Sigmoid colon (tissue), 7 donors: Measurements from ENCODE around the gene TRAP1. TPM values are rescaled to one million over a fixed set of nuclear protein-coding genes. Genes with fewer than 3 reads are reported as not detected.

Source experiments
- DNase-seq: peaks from one replicate; pipeline ENCODE4 v3.0.0-alpha.2; 2019
- H3K27ac ChIP-seq, 4 donors: fragments of 200-600 bp; sonication (generic); one replicate each; pipeline ENCODE4 v1.5.1; 2016 to 2019; ENCODE audit warnings: mild to moderate bottlenecking in 1 of 4
- H3K27me3 ChIP-seq, 3 donors: fragments of 200-600 bp; sonication (generic); one replicate each; pipeline ENCODE4 v1.5.1; 2019; ENCODE audit warnings: mild to moderate bottlenecking in 1 of 3
- H3K36me3 ChIP-seq, 4 donors: fragments of 200-600 bp; sonication (generic); one replicate each; pipeline ENCODE4 v1.5.1; 2016 to 2019
- H3K4me1 ChIP-seq, 4 donors: fragments of 200-600 bp; sonication (generic); one replicate each; pipeline ENCODE4 v1.5.1; 2017 to 2019
- H3K4me3 ChIP-seq, 4 donors: fragments of 200-600 bp; sonication (generic); one replicate each; pipeline ENCODE4 v1.5.1; 2017 to 2019; ENCODE audit warnings: mild to moderate bottlenecking in 2 of 4, moderate library complexity in 1 of 4
- H3K9me3 ChIP-seq, 4 donors: fragments of 200-600 bp in 3 of 4; sonication (generic) in 3 of 4; one replicate each; pipeline versions ENCODE4 v1.5.1 to v1.6.1; 2013 to 2019
- CTCF ChIP-seq, 4 experiments: fragments of 450-650 bp in 3 of 4; fragments of 200-600 bp in 1 of 4; IDR thresholded peaks; one replicate each; pipeline ENCODE4 v1.5.1; 2016 to 2019; ENCODE audit warnings: antibody characterized with exemption in 4 of 4, mild to moderate bottlenecking in 3 of 4, moderate library complexity in 2 of 4
- EP300 ChIP-seq, 4 donors: sonication (generic); formaldehyde crosslinking; IDR thresholded peaks; one replicate each; pipeline ENCODE4 v1.6.1; 2017; ENCODE audit warnings: antibody characterized with exemption in 4 of 4
- POLR2A ChIP-seq, 2 donors: fragments of 450-650 bp; IDR thresholded peaks; one replicate each; pipeline ENCODE4 v1.6.1; 2016; ENCODE audit warnings: antibody characterized with exemption in 2 of 2, mild to moderate bottlenecking in 2 of 2, moderate library complexity in 2 of 2
- POLR2AphosphoS5 ChIP-seq, 4 donors: sonication (generic); formaldehyde crosslinking; IDR thresholded peaks; one replicate each; pipeline ENCODE4 v1.6.1; 2017; ENCODE audit warnings: antibody characterized with exemption in 4 of 4
- WGBS, 2 donors: extraction: QIAGEN DNeasy Blood & Tissue Kit; methylation state at CpG; one replicate each; pipeline ENCODE4 v1.1.7; 2013; 5-methylcytosine and 5-hydroxymethylcytosine counted together
- intact Hi-C: fragments of 100-400 bp; cut with DNase I; formaldehyde crosslinking; loops from one replicate; pipeline ENCODE4 v1.15.1; 2023
- polyA plus RNA-seq, 3 donors: library from polyadenylated mRNA; stranded (reverse); fragments of 200-250 nt; gene quantifications; one replicate each; pipeline ENCODE4 v1.2.3, GENCODE V29; 2013
- total RNA-seq, 4 donors: library from RNA; depleted of rRNA; stranded (reverse); fragments of >200 nt; gene quantifications; one replicate each; pipeline ENCODE4 v1.1.0, GENCODE V29; 2016
- donor health status: healthy with polysubstance abuse.
- donor health status: Bipolar disorder and iron deficiency.
- donor health status: healthy.

Gene TRAP1
- total and polyA plus RNA-seq, 7 donors, result 17.4 to 64.9 (median 45.6) TPM

DNA sequence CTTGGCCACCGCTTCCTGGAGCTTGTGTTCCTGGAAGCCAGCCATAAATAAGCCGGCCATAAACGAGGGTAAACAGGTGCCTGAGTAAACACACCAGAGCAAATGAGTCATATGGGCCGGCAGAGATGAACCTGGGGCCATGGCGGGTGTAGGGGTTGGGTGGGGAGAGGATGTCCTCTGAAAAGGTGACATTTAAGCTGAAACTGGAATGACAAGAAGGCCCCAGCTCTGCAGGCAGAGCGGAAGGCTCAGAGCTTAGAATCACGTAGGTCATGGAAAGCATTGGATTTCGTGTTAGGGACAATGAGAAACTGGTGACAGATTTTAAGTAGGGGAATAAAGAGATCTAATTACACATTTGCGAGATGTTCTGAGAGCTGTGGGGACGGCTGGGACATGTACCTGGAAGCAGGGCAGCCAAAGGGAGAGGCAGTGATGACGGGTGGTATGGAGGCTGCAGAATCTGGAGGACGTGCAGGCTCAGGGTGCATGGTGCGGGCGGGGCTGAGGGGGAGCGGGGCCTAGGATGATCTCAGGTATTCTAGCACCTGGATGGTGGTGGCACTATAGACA is 70.9 kb downstream of the TRAP1 start:
- peak; percentile 57 for DNase-seq
- intact Hi-C loops, result no loop called here

DNA sequence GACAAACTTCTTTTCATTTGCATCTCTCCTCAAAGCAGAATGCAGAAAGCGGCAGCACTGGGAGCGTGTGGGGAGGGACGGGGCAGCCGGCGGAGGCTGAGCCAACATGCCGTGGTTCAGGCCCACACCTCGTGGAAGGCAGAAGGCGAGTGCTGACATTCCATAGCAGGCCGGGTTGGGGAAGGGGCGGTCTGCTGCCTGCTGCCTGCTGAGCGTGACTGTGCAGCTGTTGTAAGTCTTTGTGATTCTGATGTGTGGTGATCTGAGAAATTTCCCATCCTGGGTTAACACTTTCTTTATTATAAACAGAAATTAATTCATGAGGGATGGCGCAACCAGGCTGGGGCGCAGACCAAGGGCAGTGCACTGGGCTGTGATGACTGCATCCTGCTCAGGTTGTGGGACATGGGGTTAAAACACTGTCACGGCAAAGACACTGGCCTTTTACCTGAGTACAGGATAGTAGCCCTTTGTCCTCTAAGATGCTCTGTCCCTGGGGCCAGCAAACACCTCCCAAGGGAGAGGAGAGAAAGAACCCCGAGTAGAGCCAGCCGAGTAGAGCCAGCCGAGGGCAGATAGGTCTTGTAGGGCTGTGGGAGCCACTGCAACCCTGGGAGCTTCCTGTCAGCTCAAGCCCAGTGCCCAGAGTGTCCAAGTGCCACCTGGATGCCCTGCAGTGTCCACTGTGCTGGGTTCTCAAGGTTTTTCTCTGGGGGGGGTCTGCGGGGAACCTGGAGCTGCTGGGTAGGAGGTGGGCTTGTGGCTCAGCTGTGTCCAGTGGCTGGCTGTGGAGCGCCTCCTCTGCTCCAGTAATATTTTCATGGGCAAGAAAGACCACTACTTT is 71.6 kb downstream of the TRAP1 start:
- no peak overlapping the region for H3K27ac ChIP-seq
- H3K9me3 ChIP-seq, result no peaks in the 10 kb centered on the region
- no peak overlapping the region for H3K4me3 ChIP-seq
- intact Hi-C loops, result no loop called here
- WGBS, 2 donors, result 65 to 72% methylated on average over 19 of the region's 19 CpGs
- DNase-seq, result peak; percentile 34
- TF ChIP-seq POLR2A (IDR thresholded peaks at IDR 0.05) (no peak), POLR2AphosphoS5 (IDR thresholded peaks at IDR 0.05) (no peak), CTCF (IDR thresholded peaks at IDR 0.05) (no peak), EP300 (IDR thresholded peaks at IDR 0.05) (no peak)
- no peaks in the 10 kb centered on the region for H3K4me1 ChIP-seq
- peaks cover 0 to 10% (median 4%) of the 10 kb centered on the region in 4 donors for H3K36me3 ChIP-seq
- H3K27me3 ChIP-seq, result no peaks in the 10 kb centered on the region

More for the DNA sequence above, 70.9 kb downstream of the TRAP1 start:
- Histone ChIP-seq H3K27ac (no peak overlapping the region), H3K36me3 (peaks cover 0 to 7% (median 2%) of the 10 kb centered on the region in 4 donors), H3K27me3 (no peaks in the 10 kb centered on the region), H3K9me3 (no peaks in the 10 kb centered on the region), H3K4me3 (no peak overlapping the region), H3K4me1 (no peaks in the 10 kb centered on the region)
- TF ChIP-seq EP300 (IDR thresholded peaks at IDR 0.05) (no peak), POLR2AphosphoS5 (IDR thresholded peaks at IDR 0.05) (no peak), CTCF (IDR thresholded peaks at IDR 0.05) (no peak), POLR2A (IDR thresholded peaks at IDR 0.05) (no peak)
- WGBS, 2 donors, result 22 to 61% methylated on average over 15 of the region's 15 CpGs

- no peak overlapping the region for H3K27ac ChIP-seq
- no peaks in the 10 kb centered on the region for H3K4me1 ChIP-seq
- TF ChIP-seq POLR2AphosphoS5 (IDR thresholded peaks at IDR 0.05), result no peak
- no peak for TF ChIP-seq CTCF (IDR thresholded peaks at IDR 0.05)
- TF ChIP-seq POLR2A (IDR thresholded peaks at IDR 0.05), result no peak
- no peak for TF ChIP-seq EP300 (IDR thresholded peaks at IDR 0.05)
- WGBS, 2 donors, result 81 to 95% methylated on average over 6 of the region's 6 CpGs
- peak; percentile 39 for DNase-seq
- no peaks in the 10 kb centered on the region for H3K9me3 ChIP-seq
- intact Hi-C loops, result no loop called here
- no peaks in the 10 kb centered on the region for H3K27me3 ChIP-seq
- H3K4me3 ChIP-seq, result no peak overlapping the region
- peaks cover 0 to 11% (median 4%) of the 10 kb centered on the region in 4 donors for H3K36me3 ChIP-seq
Measured at GRCh38 chr16:3645108-3645503, 72.2 kb downstream of the TRAP1 start.

DNA sequence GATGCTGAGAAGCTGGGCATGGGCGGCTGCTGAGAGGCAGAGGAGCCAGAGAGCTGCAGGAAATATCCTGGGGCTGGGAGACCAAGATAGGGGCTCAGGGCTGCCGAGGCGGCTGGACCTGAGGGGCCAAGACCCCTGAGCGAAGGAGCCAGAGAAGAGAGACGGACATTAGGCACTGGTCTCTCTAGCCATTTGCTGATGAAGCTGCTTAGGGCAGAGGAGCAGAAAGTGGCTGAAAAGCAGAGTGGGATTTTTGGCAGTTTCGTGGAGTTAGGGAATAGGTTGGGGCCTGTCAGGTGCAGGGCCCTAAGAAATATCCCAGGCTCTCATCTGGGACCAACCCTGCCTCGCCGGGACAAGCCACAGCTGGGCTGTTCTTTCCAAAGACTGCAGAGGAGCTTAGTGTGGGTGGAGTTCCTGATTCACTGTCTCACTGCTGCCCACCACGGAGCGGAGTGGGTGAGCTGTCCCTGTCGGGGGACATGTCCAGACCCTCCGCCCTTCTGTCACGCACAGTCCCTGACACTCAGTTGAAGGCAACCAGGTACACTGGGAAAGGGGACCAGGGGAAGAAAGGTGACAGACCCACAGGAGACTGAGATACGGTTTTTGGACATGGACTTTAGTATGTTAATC is 74.1 kb downstream of the TRAP1 start:
- H3K4me3 ChIP-seq, result no peak overlapping the region
- intact Hi-C loops, result no loop called here
- DNase-seq, result peak; percentile 19
- H3K9me3 ChIP-seq, result no peaks in the 10 kb centered on the region
- H3K27ac ChIP-seq, result no peak overlapping the region
- TF ChIP-seq CTCF (IDR thresholded peaks at IDR 0.05) (no peak), EP300 (IDR thresholded peaks at IDR 0.05) (no peak), POLR2A (IDR thresholded peaks at IDR 0.05) (no peak), POLR2AphosphoS5 (IDR thresholded peaks at IDR 0.05) (no peak)
- peaks cover 0 to 11% (median 4%) of the 10 kb centered on the region in 4 donors for H3K36me3 ChIP-seq
- no peaks in the 10 kb centered on the region for H3K27me3 ChIP-seq
- WGBS, 2 donors, result 93% methylated on average over 14 of the region's 14 CpGs
- no peaks in the 10 kb centered on the region for H3K4me1 ChIP-seq
